Measurements from ENCODE around the gene TPRX2.
A peak's percentile ranks its signal among the peaks of the same experiment; 100 is the strongest.
"Not testable (repeated sequence)": the region's sequence is repeated elsewhere in the genome, so short reads cannot be mapped to it uniquely, and the experiment has no call there.

Gene TPRX2, protein sequence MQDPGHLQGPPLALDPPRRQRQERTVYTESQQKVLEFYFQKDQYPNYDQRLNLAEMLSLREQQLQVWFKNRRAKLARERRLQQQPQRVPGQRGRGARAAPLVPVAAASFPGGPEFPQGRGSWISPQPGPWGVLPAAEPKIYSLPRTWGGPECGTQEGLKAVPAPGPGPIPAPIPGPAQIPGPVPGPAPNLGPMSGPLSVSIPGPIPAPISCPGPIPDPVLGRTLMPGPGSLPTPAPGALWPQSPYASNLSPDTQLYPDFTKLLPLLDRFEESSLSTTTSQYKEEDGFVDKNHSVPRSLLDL

DNA sequence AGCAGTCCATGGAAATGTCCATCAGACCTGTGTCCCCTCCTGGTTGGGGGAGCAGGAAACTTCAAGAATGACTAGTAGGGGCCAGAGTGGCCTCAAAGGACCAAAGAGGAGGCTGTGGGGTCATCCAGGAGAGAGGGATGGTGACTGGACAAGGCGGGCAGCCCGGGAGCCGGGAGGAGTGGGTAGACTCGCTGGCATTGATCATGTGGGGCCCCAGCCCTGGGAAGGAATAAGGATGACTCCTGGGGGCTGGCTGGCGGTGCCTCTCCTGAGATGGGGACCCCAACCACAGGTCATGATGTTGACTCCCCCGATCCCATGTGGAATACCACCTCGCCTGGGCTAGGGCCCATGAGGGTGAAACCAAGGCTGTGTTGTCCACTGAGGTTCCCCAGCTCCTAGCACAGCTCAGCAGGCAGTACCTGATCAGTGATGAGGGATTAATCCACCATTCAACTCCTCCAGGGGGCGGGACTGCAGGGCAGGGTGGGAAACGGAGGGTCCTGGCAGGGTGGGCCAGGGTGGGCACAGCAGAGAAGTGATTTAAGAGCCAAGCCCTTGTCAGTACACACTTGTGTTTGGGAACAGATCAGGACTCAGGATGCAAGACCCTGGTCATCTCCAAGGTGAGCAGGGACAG lies at the start of gene TPRX2:
Gene TPRX2 (plus strand): TSS at position 590 of the 640 bp plus-strand sequence. CDS start 12 bp downstream, at position 602.
- not testable (repeated sequence) for H3K4me3 ChIP-seq (ENCODE audit: low read depth, low read length); DNase-seq (ENCODE audit: low read depth)

DNA sequence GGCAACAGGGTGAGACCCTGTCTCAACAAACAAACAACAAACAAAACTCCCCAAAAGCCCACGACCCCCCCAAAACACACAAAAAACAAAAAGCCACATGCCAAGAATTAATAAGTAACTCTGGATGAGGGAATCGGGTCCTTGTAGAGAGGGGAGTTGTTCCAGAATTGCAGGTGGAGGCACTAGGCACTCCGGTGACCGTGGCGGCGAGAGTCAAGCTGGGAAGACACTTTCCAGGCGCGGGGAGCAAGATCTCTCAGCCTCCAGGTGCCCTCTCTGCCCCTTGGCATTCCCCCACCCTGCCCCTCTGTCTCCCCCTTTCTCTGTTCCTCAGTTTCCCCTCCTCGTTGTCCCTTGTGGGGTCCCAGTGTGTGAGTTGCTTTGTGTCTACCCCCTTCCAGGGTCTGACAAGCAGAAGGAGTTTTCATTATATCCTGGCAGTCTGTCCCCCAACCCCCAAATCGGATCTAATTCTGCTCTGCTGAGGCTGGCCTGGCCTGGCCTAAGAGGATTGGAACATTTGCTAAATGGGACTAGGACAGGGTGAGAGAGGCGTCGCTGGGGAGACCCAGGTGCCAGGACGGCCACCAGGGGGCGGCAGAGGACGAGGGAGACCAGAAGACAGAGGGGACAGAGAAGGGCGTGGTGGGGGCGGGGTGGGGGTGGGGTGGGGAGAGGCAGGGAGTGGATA lies 45.6 kb upstream of the TPRX2 start:
- DNase-seq (ENCODE audit: low read depth): peak; percentile 70
- TF ChIP-seq, protein P1, sequence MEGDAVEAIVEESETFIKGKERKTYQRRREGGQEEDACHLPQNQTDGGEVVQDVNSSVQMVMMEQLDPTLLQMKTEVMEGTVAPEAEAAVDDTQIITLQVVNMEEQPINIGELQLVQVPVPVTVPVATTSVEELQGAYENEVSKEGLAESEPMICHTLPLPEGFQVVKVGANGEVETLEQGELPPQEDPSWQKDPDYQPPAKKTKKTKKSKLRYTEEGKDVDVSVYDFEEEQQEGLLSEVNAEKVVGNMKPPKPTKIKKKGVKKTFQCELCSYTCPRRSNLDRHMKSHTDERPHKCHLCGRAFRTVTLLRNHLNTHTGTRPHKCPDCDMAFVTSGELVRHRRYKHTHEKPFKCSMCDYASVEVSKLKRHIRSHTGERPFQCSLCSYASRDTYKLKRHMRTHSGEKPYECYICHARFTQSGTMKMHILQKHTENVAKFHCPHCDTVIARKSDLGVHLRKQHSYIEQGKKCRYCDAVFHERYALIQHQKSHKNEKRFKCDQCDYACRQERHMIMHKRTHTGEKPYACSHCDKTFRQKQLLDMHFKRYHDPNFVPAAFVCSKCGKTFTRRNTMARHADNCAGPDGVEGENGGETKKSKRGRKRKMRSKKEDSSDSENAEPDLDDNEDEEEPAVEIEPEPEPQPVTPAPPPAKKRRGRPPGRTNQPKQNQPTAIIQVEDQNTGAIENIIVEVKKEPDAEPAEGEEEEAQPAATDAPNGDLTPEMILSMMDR (IDR thresholded peaks at IDR 0.05; ENCODE audit: insufficient read depth, low read depth, low read length, missing control alignments): peak; percentile 74
- H3K4me3 ChIP-seq (ENCODE audit: low read depth, low read length): no peak overlapping the region

DNA sequence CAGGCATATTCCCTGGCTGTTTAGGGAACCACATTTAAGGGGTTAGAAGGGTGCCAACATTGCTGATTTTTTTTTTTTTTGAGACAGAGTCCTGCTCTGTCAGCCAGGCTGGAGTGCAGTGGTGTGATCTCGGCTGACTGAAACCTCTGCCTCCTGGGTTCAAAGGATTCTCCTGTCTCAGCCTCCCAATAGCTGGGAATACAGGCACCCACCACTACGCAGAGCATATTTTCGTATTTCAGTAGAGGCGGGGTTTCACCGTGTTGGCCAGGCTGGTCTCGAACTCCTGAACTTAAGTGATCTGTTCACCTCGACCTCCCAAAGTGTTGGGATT lies 45.1 kb upstream of the TPRX2 start:
- no peak for DNase-seq (ENCODE audit: low read depth)
- no peak overlapping the region for H3K4me3 ChIP-seq (ENCODE audit: low read depth, low read length)
- TF ChIP-seq, protein P1 (IDR thresholded peaks at IDR 0.05; ENCODE audit: insufficient read depth, low read depth, low read length, missing control alignments): no peak

DNA sequence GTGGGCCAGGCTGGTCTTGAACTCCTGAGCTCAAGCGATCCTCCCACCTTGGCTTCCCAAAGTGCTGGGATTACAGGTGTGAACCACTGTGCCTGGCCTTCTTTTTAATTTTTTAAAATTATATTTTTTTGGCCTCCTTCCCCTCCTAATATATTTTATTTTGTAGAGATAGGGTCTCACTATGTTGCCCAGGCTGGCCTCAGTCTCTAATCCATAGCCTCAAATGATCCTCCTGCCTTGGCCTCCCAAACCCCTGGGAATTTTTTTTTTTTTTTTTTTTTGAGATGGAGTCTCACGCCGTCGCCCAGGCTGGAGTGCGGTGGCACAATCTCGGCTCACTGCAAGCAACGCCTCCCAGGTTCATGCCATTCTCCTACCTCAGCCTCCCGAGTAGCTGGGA lies 42.8 kb upstream of the TPRX2 start:
- H3K4me3 ChIP-seq (ENCODE audit: low read depth, low read length); DNase-seq (ENCODE audit: low read depth): not testable (repeated sequence)

DNA sequence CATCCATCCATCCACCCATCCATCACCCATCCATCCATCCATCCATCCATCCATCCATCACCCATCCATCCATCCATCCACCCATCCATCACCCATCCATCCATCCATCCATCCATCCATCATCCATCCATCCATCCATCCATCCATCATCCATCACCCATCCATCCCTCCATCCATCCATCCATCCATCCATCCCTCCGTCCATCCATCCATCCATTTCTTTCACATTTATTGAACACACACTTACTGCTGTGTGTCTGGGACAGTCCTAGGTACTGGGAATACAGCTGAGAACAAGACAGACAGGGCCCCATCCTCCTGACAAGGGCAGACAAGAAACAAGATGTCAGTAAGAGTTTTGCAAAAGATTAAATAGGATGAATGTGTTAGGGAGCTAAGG lies 40.8 kb upstream of the TPRX2 start:
- H3K4me3 ChIP-seq (ENCODE audit: low read depth, low read length); DNase-seq (ENCODE audit: low read depth): not testable (repeated sequence)

DNA sequence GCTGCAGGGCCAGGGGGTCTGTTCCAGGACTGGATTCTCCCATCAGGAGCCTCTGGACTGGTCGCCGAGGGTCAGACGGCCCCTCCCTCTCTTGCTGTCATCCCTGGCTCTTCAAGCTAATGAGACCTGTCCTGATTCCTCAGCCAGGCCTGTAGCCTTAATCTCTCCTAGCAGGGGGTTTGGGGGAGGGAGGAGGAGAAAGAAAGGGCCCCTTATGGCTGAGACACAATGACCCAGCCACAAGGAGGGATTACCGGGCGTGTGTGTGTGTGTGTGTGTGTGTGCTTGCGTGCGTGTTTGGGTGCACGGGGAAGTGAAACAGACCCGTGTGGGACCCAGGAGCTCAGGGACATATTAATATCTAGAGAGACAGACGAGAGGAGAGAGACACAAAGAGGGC lies 39.2 kb upstream of the TPRX2 start:
- H3K4me3 ChIP-seq (ENCODE audit: low read depth, low read length): no peak overlapping the region
- DNase-seq (ENCODE audit: low read depth): peak; percentile 31
- TF ChIP-seq, protein P1 (IDR thresholded peaks at IDR 0.05; ENCODE audit: insufficient read depth, low read depth, low read length, missing control alignments): no peak

DNA sequence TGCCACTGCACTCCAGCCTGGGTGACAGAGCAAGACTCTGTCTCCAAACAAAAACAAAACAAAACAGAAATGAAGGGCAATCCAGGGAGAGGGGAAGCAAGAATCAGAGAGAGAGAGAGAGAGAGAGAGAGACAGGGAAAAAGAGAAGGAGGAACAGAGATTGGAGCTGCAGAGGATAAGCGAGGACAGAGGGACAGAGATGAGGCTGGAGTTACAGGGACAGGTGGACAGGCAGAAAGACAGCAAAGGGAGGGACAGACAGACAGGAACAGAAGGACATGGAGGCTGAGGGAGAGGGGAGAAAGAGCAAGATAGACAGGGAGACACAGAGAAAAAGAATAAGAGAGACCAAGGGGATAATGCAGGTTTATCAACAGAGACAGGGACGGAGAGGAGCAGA lies 38.6 kb upstream of the TPRX2 start:
- TF ChIP-seq, protein P1 (IDR thresholded peaks at IDR 0.05; ENCODE audit: insufficient read depth, low read depth, low read length, missing control alignments): no peak
- DNase-seq (ENCODE audit: low read depth): no peak

DNA sequence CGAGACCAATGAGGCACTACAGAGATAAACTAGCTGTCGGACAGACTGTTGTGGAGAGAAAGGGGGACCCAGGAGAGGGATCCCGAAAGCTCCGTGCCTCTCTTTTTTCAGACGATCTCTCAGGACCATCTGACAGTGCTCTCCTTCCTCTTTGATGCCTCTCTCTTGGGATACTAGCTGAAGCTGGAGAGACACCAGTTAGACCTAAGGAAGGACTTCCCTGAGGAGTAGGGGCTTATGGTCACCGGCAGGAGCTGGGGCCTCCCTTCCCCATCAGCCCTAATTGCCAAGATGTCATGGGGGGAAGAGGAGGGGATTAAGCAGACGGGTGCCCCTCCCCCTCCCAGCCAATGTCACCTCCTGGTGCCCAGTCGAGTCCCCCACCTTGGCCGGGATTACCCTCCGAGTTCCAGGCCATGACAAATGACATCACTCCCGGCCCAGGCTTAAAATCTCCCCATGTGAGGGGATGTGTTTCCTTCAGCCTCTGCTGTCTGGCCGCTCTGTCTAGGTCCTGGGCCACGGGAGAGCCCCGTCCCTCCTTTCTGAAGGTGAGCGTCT lies 37.5 kb upstream of the TPRX2 start, which contains the start of gene CRX:
Gene CRX (plus strand): TSS at position 478 of the 561 bp plus-strand sequence. CDS start 12,507 bp downstream, outside the sequence.
- H3K4me3 ChIP-seq (ENCODE audit: low read depth, low read length): no peak within 1 kb of the TSS
- no peak for DNase-seq (ENCODE audit: low read depth)
- TF ChIP-seq, protein P1 (IDR thresholded peaks at IDR 0.05; ENCODE audit: insufficient read depth, low read depth, low read length, missing control alignments): no peak

More for the DNA sequence above, 38.6 kb upstream of the TPRX2 start:
- no peak overlapping the region for H3K4me3 ChIP-seq (ENCODE audit: low read depth, low read length)

Measured in GM12865 (cell line).